ENCODE results near the gene SMPD2.
A peak's percentile ranks its signal among the peaks of the same experiment; 100 is the strongest.

The SMPD2 gene

DNA sequence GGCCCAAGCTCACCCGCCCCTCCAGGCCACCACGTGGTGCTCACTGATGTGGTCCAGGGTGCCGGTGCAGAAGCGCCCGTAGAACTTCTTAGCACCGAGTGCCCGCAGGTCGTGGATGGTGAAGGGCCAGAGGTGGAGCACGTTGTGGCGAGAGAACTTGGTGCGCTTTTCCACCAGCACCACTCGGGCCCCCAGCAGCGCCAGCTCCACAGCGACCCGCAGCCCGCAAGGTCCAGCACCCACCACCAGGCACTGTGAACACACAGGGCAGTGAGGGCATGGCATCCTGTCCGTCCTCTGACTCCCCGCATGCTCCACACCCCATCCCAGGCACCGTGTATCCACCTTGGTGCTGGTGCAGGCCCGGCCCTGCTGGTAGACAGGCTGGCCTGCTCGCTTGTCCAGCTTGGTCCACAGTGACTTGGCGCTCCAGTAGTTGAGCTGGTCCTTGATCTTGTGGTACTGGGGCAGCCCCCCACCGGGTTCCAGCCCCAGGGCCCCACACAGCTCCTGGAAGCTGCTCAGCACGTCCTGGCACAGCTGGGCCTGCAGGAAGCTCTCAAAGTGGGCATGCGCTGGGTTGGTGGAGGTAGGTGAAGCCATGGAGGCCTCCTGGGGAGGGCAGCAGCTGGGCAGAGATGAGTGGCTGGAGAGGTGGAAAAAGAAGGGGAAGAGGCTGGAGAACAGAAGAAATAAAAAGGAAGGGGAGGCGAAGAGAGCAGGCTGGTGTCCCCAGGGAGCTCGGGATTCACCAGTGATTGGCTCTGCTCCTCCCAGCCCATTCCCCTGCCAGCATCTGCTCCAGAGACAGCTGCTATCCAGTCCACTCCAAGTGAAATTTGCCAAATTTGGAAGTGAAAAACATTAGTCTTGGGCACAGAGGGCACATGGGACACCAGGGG lies 13.3 kb downstream of the SMPD2 start:
- ATAC-seq: no peak; the same call in 2 of the 3 replicates

DNA sequence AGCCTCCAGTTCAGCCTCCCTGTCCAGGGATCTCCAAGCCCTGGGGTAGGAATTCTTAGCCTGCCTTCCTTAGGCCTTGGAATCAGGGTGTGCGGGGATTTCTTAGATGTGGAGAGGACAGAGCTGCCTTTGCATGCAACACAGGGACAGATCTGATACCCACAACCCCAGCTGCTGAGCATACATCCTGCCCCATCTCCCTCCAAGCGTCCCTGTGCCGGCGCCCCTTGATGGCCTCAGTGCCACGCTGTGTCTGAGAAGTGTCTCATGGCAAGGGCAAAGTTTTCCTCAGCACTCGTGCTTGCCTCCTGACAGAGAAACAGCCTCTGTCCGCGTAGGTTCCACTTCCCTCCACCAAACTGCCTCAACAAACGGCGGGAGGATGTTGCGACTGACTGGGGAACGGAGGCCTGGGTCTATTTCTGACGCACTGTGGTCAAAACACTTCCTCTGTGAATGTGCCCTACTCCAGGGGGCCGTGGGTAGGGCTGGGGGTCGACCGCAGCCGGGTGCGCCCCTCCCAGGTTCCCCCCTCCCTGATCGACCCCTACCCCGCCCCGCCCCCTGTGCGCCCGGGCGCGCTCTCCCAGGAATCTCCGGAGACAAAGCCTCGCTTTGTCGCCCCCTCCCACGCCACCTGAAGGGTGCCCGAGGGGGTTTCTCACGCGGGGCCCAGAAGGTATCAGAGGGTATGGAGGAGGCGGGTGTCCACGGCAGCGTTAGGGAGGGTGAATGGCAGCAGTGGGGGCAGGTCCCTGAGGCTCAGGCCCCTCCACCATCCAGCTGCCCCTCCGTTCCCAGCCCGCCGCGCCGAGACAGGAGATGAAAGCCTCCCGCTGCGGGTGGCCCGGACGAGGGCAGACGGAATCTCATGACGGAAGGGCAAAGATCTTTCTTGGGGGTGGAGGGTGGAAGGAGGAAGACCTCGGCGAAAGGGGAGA lies 14.2 kb downstream of the SMPD2 start:
- TF ChIP-seq GLIS3 (CRISPR knock-in tag; IDR thresholded peaks at IDR 0.05) (no peak), ZNF70 (CRISPR knock-in tag; IDR thresholded peaks at IDR 0.05) (no peak), POU6F1 (CRISPR knock-in tag; IDR thresholded peaks at IDR 0.05; ENCODE audit: borderline replicate concordance, low read depth) (no peak), CREB5 (CRISPR knock-in tag; IDR thresholded peaks at IDR 0.05; ENCODE audit: low read depth) (no peak), ZFP30 (CRISPR knock-in tag; IDR thresholded peaks at IDR 0.05) (no peak), BACH2 (CRISPR knock-in tag; IDR thresholded peaks at IDR 0.05; ENCODE audit: borderline replicate concordance) (no peak), OSR1 (CRISPR knock-in tag; IDR thresholded peaks at IDR 0.05) (no peak), CSDC2 (CRISPR knock-in tag; IDR thresholded peaks at IDR 0.05) (no peak), ARNTL (CRISPR knock-in tag; IDR thresholded peaks at IDR 0.05; ENCODE audit: borderline replicate concordance, low read depth) (no peak), SNAI2 (CRISPR knock-in tag; IDR thresholded peaks at IDR 0.05) (no peak)
- TF ChIP-seq, protein P1, sequence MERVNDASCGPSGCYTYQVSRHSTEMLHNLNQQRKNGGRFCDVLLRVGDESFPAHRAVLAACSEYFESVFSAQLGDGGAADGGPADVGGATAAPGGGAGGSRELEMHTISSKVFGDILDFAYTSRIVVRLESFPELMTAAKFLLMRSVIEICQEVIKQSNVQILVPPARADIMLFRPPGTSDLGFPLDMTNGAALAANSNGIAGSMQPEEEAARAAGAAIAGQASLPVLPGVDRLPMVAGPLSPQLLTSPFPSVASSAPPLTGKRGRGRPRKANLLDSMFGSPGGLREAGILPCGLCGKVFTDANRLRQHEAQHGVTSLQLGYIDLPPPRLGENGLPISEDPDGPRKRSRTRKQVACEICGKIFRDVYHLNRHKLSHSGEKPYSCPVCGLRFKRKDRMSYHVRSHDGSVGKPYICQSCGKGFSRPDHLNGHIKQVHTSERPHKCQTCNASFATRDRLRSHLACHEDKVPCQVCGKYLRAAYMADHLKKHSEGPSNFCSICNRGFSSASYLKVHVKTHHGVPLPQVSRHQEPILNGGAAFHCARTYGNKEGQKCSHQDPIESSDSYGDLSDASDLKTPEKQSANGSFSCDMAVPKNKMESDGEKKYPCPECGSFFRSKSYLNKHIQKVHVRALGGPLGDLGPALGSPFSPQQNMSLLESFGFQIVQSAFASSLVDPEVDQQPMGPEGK (CRISPR knock-in tag; IDR thresholded peaks at IDR 0.05; ENCODE audit: borderline replicate concordance): no peak
- TF ChIP-seq, protein P2, sequence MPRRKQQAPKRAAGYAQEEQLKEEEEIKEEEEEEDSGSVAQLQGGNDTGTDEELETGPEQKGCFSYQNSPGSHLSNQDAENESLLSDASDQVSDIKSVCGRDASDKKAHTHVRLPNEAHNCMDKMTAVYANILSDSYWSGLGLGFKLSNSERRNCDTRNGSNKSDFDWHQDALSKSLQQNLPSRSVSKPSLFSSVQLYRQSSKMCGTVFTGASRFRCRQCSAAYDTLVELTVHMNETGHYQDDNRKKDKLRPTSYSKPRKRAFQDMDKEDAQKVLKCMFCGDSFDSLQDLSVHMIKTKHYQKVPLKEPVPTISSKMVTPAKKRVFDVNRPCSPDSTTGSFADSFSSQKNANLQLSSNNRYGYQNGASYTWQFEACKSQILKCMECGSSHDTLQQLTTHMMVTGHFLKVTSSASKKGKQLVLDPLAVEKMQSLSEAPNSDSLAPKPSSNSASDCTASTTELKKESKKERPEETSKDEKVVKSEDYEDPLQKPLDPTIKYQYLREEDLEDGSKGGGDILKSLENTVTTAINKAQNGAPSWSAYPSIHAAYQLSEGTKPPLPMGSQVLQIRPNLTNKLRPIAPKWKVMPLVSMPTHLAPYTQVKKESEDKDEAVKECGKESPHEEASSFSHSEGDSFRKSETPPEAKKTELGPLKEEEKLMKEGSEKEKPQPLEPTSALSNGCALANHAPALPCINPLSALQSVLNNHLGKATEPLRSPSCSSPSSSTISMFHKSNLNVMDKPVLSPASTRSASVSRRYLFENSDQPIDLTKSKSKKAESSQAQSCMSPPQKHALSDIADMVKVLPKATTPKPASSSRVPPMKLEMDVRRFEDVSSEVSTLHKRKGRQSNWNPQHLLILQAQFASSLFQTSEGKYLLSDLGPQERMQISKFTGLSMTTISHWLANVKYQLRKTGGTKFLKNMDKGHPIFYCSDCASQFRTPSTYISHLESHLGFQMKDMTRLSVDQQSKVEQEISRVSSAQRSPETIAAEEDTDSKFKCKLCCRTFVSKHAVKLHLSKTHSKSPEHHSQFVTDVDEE (CRISPR knock-in tag; IDR thresholded peaks at IDR 0.05): no peak
- ATAC-seq: peak; percentile 45

More for the DNA sequence above, 13.3 kb downstream of the SMPD2 start:
- TF ChIP-seq, protein P3, sequence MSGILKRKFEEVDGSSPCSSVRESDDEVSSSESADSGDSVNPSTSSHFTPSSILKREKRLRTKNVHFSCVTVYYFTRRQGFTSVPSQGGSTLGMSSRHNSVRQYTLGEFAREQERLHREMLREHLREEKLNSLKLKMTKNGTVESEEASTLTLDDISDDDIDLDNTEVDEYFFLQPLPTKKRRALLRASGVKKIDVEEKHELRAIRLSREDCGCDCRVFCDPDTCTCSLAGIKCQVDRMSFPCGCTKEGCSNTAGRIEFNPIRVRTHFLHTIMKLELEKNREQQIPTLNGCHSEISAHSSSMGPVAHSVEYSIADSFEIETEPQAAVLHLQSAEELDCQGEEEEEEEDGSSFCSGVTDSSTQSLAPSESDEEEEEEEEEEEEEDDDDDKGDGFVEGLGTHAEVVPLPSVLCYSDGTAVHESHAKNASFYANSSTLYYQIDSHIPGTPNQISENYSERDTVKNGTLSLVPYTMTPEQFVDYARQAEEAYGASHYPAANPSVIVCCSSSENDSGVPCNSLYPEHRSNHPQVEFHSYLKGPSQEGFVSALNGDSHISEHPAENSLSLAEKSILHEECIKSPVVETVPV (CRISPR knock-in tag; IDR thresholded peaks at IDR 0.05): no peak
- no peak for TF ChIP-seq POU6F1 (CRISPR knock-in tag; IDR thresholded peaks at IDR 0.05; ENCODE audit: borderline replicate concordance, low read depth)
- TF ChIP-seq GLIS3 (CRISPR knock-in tag; IDR thresholded peaks at IDR 0.05): no peak
- TF ChIP-seq PPARA (CRISPR knock-in tag; IDR thresholded peaks at IDR 0.05; ENCODE audit: borderline replicate concordance): no peak
- no peak for TF ChIP-seq ZNF8 (CRISPR knock-in tag; IDR thresholded peaks at IDR 0.05)
- TF ChIP-seq, protein P1 (CRISPR knock-in tag; IDR thresholded peaks at IDR 0.05; ENCODE audit: borderline replicate concordance): no peak
- no peak for TF ChIP-seq ZFP30 (CRISPR knock-in tag; IDR thresholded peaks at IDR 0.05)
